IMR-90 (cell line): ENCODE data around the gene OMD. TPM values are rescaled to one million over a fixed set of nuclear protein-coding genes. Genes with fewer than 3 reads are reported as not detected.

Experiments used
- ATAC-seq: fragments of 200-7000 bp; cut with Tn5 transposase; 2 replicates; pipeline ENCODE4 v1.9.1; 2020; ENCODE audit warnings: low read depth, mild to moderate bottlenecking, moderate library complexity
- BruUV-seq: library from RNA; stranded (reverse); fragments of 400-500 nt; replicated peaks from 2 replicates; lab custom pipeline; 2021; lab: Mats Ljungman, UMichigan
- CTCF ChIA-PET: fragments of 300-600 bp; formaldehyde crosslinking; extraction: SDS; loops from one replicate; lab custom pipeline; 2021; ENCODE audit warnings: antibody characterized with exemption; lab: Yijun Ruan, JAX
- POLR2A ChIA-PET: fragments of 300-600 bp; sonication (Branson Sonifier 250); formaldehyde crosslinking; loops from one replicate; lab custom pipeline; 2022; ENCODE audit warnings: antibody characterized with exemption; ENCODE audit not compliant: unreplicated experiment; lab: Charles Lee
- DNase-seq: peaks from one replicate; pipeline ENCODE4 v3.0.0; 2013
- H2AFZ ChIP-seq: replicated peaks from 2 replicates; pipeline ENCODE3; 2013; ENCODE audit warnings: low read length, mild to moderate bottlenecking; ENCODE audit not compliant: poor library complexity
- H2AK5ac ChIP-seq: 2 replicates; pipeline ENCODE4 v1.6.1; 2013; ENCODE audit warnings: low read depth, low read length, inconsistent platforms
- H2AK9ac ChIP-seq: replicated peaks from 2 replicates; pipeline ENCODE3; 2013; ENCODE audit warnings: mild to moderate bottlenecking, low read depth, low read length, moderate library complexity; ENCODE audit not compliant: poor library complexity
- H2BK120ac ChIP-seq: 2 replicates; pipeline ENCODE4 v1.6.1; 2013; ENCODE audit warnings: low read depth, low read length, inconsistent platforms
- H2BK15ac ChIP-seq: 3 replicates; pipeline ENCODE4 v1.6.1; 2013; ENCODE audit warnings: low read depth, low read length, inconsistent platforms
- H2BK20ac ChIP-seq: 2 replicates; pipeline ENCODE4 v1.6.1; 2013; ENCODE audit warnings: low read depth, mild to moderate bottlenecking, inconsistent platforms, low read length, moderate library complexity
- H2BK5ac ChIP-seq: 2 replicates; pipeline ENCODE4 v1.6.1; 2013; ENCODE audit warnings: mild to moderate bottlenecking, low read depth, low read length, inconsistent platforms; ENCODE audit not compliant: poor library complexity, severe bottlenecking
- H3K14ac ChIP-seq: replicated peaks from 2 replicates; pipeline ENCODE4 v1.6.1; 2013; ENCODE audit warnings: low read depth, low read length, inconsistent platforms
- H3K18ac ChIP-seq: 2 replicates; pipeline ENCODE4 v1.6.1; 2013; ENCODE audit warnings: low read depth, low read length, control low read depth
- H3K23ac ChIP-seq: 2 replicates; pipeline ENCODE4 v1.6.1; 2013; ENCODE audit warnings: low read depth, low read length, inconsistent platforms
- H3K27ac ChIP-seq: 2 replicates; pipeline ENCODE4 v1.5.1; 2013; ENCODE audit warnings: mild to moderate bottlenecking, control low read depth, low read length; ENCODE audit not compliant: insufficient read depth
- H3K27me3 ChIP-seq: 2 replicates; pipeline ENCODE4 v1.6.1; 2013; ENCODE audit warnings: low read length; ENCODE audit not compliant: control insufficient read depth, insufficient read depth
- H3K36me3 ChIP-seq: 2 replicates; pipeline ENCODE4 v1.6.1; 2013; ENCODE audit warnings: low read length, mixed read lengths; ENCODE audit not compliant: control insufficient read depth, insufficient read depth
- H3K4ac ChIP-seq: 2 replicates; pipeline ENCODE4 v1.6.1; 2013; ENCODE audit warnings: low read depth, low read length, inconsistent platforms
- H3K4me1 ChIP-seq: 2 replicates; pipeline ENCODE4 v1.6.1; 2013; ENCODE audit warnings: low read length, mixed read lengths; ENCODE audit not compliant: control insufficient read depth, insufficient read depth
- H3K4me2 ChIP-seq: 2 replicates; pipeline ENCODE4 v1.6.1; 2013; ENCODE audit warnings: low read depth, mild to moderate bottlenecking, control low read depth, low read length, moderate library complexity
- H3K4me3 ChIP-seq: 2 replicates; pipeline ENCODE4 v1.5.1; 2013; ENCODE audit warnings: low read depth, mild to moderate bottlenecking, control low read depth, low read length, moderate library complexity; ENCODE audit not compliant: insufficient read depth
- H3K56ac ChIP-seq: 2 replicates; pipeline ENCODE4 v1.6.1; 2013; ENCODE audit warnings: low read length, inconsistent platforms; ENCODE audit not compliant: insufficient read depth; ENCODE audit errors: extremely low read depth
- H3K79me1 ChIP-seq, 2 experiments: 2 replicates each; pipeline ENCODE4 v1.6.1; 2013; ENCODE audit warnings: low read length in 2 of 2, inconsistent platforms in 1 of 2, low read depth in 1 of 2
- H3K9ac ChIP-seq: 2 replicates; pipeline ENCODE4 v1.6.1; 2013; ENCODE audit warnings: low read depth, low read length, control low read depth
- H3K9me1 ChIP-seq: 2 replicates; pipeline ENCODE4 v1.6.1; 2013; ENCODE audit warnings: low read length, inconsistent platforms; ENCODE audit not compliant: insufficient read depth
- H3K9me3 ChIP-seq: 2 replicates; pipeline ENCODE4 v1.6.1; 2013; ENCODE audit warnings: low read length; ENCODE audit not compliant: control insufficient read depth, insufficient read depth
- H4K20me1 ChIP-seq: 2 replicates; pipeline ENCODE4 v1.6.1; 2013; ENCODE audit warnings: low read length, inconsistent platforms; ENCODE audit not compliant: insufficient read depth
- H4K5ac ChIP-seq: 2 replicates; pipeline ENCODE4 v1.6.1; 2013; ENCODE audit warnings: mild to moderate bottlenecking, low read depth, low read length, control low read depth
- H4K8ac ChIP-seq, 2 experiments: 2 replicates each; pipeline ENCODE4 v1.6.1; 2013; ENCODE audit warnings: low read depth in 2 of 2, low read length in 2 of 2, control low read depth in 1 of 2, inconsistent platforms in 1 of 2
- H4K91ac ChIP-seq: 2 replicates; pipeline ENCODE4 v1.6.1; 2013; ENCODE audit warnings: low read depth, low read length, inconsistent platforms; ENCODE audit not compliant: insufficient read depth
- ELK1 ChIP-seq: fragments of 150-350 bp; IDR thresholded peaks from 2 replicates; pipeline ENCODE4 v1.6.1; 2016; ENCODE audit warnings: low read depth, mild to moderate bottlenecking, low read length, moderate library complexity, borderline replicate concordance
- MAFK ChIP-seq: IDR thresholded peaks from 2 replicates; pipeline ENCODE4 v1.6.1; 2012; ENCODE audit warnings: low read depth, low read length, improper control_type of control experiment
- MAZ ChIP-seq: IDR thresholded peaks from 2 replicates; pipeline ENCODE4 v1.6.1; 2012; ENCODE audit warnings: low read depth, mild to moderate bottlenecking, low read length, improper control_type of control experiment, moderate library complexity, borderline replicate concordance
- MXI1 ChIP-seq: IDR thresholded peaks from 2 replicates; pipeline ENCODE4 v1.6.1; 2012; ENCODE audit warnings: low read depth, mild to moderate bottlenecking, low read length, moderate library complexity, borderline replicate concordance
- POLR2A ChIP-seq: IDR thresholded peaks from 2 replicates; pipeline ENCODE4 v1.6.1; 2012; ENCODE audit warnings: mild to moderate bottlenecking, low read depth, low read length
- RFX5 ChIP-seq: IDR thresholded peaks from 2 replicates; pipeline ENCODE4 v1.8.0; 2012; ENCODE audit warnings: low read depth, mild to moderate bottlenecking, low read length, moderate library complexity
- USF2 ChIP-seq: fragments of 150-350 bp; IDR thresholded peaks from 2 replicates; pipeline ENCODE4 v1.6.1; 2017; ENCODE audit warnings: mild to moderate bottlenecking, antibody characterized with exemption, low read length, low read depth
- WGBS, 2 experiments: methylation state at CpG; one replicate each; pipeline versions ENCODE4 v1.1.5 to v1.1.7; 2013; ENCODE audit warnings: missing lambda C conversion rate in 2 of 2; ENCODE audit not compliant: insufficient read length in 1 of 2; ENCODE audit errors: extremely low coverage in 2 of 2; 5-methylcytosine and 5-hydroxymethylcytosine counted together
- dilution Hi-C: fragments of 300-500 bp; cut with HindIII; formaldehyde crosslinking; loops from one replicate; pipeline ENCODE4 v1.14.3; 2018; ENCODE audit warnings: low sequenced_read_pairs; ENCODE audit not compliant: unreplicated experiment
- in situ Hi-C: fragments of 300-500 bp; cut with MboI; formaldehyde crosslinking; loops from 3 replicates; pipeline ENCODE4 v1.14.3; 2019; ENCODE audit warnings: low sequenced_read_pairs, inconsistent platforms, mixed read lengths
- intact Hi-C: fragments of 100-400 bp; cut with micrococcal nuclease; formaldehyde crosslinking; loops from 2 replicates; pipeline ENCODE4 v1.10.0; 2022
- polyA plus RNA-seq, 3 experiments: library from polyadenylated mRNA; depleted of rRNA; stranded (reverse); fragments of >200 nt; gene quantifications; 2 replicates each; pipeline ENCODE4 v1.2.3, GENCODE V29; 2012; ENCODE audit warnings: low replicate concordance in 1 of 3
- total RNA-seq: library from RNA; depleted of rRNA; stranded (reverse); fragments of >200 nt; gene quantifications from 2 replicates; pipeline ENCODE4 v1.2.3, GENCODE V29; 2012

OMD gene
- total and polyA plus RNA-seq, 2 of the 4 experiments (the other 2 are of a cell fraction) = not detected

GRCh38 chr9:92455217-92455616, 30.9 kb upstream of the OMD start:
- Histone ChIP-seq H4K8ac (no peak overlapping the region), H3K14ac (no peak overlapping the region), H3K79me1 (no peaks in the 10 kb centered on the region), H3K4me1 (no peaks in the 10 kb centered on the region), H3K27me3 (no peaks in the 10 kb centered on the region), H3K23ac (no peak overlapping the region), H2AK5ac (no peak overlapping the region), H3K56ac (no peak overlapping the region), H3K9ac (no peak overlapping the region), H2BK20ac (no peak overlapping the region), H4K20me1 (no peaks in the 10 kb centered on the region), H3K9me1 (peaks cover 6% of the 10 kb centered on the region; the same call in 1 of the 2 replicates), H3K9me3 (no peaks in the 10 kb centered on the region), H3K4me3 (no peak overlapping the region), H3K18ac (no peak overlapping the region), H3K27ac (no peak overlapping the region), H2AK9ac (no peak overlapping the region), H4K5ac (no peak overlapping the region), H3K36me3 (no peaks in the 10 kb centered on the region), H2BK120ac (no peak overlapping the region), H2BK15ac (no peak overlapping the region), H3K4ac (no peak overlapping the region), H3K4me2 (no peak overlapping the region), H2AFZ (no peak overlapping the region), H2BK5ac (no peak overlapping the region), H4K91ac (no peak overlapping the region)
- POLR2A ChIA-PET = no interaction called here
- TF ChIP-seq POLR2A = no peak
- no peak for TF ChIP-seq USF2
- TF ChIP-seq MAZ = no peak
- no peak for TF ChIP-seq RFX5
- no peak for TF ChIP-seq MAFK
- TF ChIP-seq MXI1 = no peak
- no peak for TF ChIP-seq ELK1
- intact Hi-C loops = no loop called here
- CTCF ChIA-PET = no interaction called here
- no TSS peak for BruUV-seq
- in situ Hi-C loops = no loop called here
- WGBS, 2 experiments = no CpG with 5 or more reads among the region's 3 CpGs
- dilution Hi-C loops = no loop called here
- DNase-seq (no peak), ATAC-seq (no peak)
